HPDE6-E6E7 (cell line): ENCODE measurements around the gene GLTP.
A peak's percentile ranks its signal among the peaks of the same experiment; 100 is the strongest.

Source experiments
- DNase-seq: peaks from one replicate; pipeline ENCODE4 v3.0.0; 2011; ENCODE audit warnings: missing footprints; ENCODE audit errors: extremely low spot score

Gene GLTP

GRCh38 chr12:109842021-109842420 is 38.3 kb downstream of the GLTP start:
- no peak for DNase-seq

- no peak for DNase-seq
These were observed 39.0 kb downstream of the GLTP start for GRCh38 chr12:109841356-109841755.

GRCh38 chr12:109840305-109841074 is 39.9 kb downstream of the GLTP start:
- peak; percentile 73 for DNase-seq

DNA sequence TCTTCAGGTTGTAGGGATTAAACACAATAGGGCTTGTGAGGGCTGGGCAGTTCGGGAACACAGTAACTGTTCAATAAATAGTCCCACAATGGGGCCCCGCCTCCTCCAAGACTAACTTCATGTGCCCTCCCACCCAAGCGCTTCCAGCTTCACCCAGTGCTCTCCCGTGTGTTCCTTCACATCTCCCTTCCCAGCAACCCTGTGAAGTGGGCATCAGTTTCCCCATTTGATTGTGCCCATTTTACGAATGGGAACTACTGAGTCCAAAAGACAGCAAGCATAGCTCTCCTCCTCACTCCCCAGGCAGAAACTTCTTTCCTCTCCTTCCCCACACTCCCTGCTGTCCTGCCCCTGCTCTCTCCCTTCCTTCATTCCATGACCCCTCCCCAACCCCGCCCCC is 40.9 kb downstream of the GLTP start:
- DNase-seq: no peak

DNA sequence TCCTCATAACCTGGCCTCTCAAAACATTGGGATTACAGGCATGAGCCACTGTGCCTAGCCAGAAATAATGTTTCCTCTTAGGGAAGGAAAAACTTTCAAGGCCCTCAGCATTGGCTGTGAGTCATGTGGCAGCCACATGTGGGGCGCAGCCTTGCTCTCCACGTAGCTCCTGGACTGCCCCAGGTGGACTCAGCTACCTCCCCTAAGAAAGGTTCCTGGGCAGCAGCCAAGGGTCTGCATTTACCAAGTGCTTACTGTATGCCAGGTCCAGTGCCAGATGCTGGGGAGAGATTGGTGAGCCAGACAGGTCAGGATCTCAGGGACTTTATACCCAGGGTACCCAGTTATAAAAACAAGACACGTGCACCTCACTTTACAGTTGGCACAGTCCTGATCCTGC is 43.4 kb downstream of the GLTP start:
- DNase-seq: peak; percentile 43

GRCh38 chr12:109835827-109836226 is 44.5 kb downstream of the GLTP start:
- no peak for DNase-seq

DNA sequence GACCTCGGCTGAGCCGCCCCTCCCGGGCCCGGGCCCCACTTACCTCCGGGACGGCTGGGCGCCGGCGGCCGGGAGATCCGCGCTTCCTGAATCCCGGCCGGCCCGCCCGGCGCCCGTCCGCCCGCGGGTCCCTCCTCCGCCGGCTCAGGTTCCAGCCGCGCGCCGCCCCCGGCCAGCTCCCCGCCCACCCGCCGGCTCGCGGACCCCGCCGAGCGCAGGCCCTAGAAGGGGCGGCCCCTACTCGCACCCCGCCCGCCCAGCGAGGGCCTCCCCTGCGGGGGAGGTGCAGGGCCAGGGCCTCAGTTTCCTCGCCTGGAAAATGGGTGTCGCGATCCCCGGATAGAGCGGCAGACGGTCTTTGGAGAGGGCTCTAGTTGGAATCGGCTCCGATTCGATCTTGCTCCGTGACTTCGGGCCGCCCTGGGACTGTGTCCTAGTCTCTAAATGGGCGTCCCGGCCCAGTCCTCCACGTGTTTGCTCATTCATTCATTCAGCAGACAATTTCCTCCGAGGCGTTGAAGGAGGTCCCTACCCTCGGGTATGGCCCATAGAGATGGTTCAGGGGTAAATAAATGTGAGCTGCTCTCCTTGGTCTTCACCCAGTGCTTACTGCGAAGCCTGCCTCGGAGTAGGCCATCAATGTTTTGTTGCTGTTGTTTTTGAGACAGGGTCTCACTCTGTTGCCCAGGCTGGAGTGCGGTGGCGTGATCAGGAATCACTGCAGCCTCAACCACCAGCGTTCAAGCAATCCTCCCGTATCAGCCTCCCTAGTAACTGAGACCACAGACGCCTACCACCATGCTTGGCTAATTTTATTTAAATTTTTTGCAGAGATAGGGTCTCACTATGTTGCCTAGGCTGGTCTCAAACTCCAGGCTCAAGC is 46.8 kb downstream of the GLTP start, which contains the start of gene TRPV4:
Gene TRPV4 (minus strand): TSS at position 92 of the 883 bp plus-strand sequence. CDS start 18,602 bp downstream, outside the sequence.
- no peak for DNase-seq

- DNase-seq: no peak
These were observed 47.6 kb downstream of the GLTP start for GRCh38 chr12:109832541-109833306.

DNA sequence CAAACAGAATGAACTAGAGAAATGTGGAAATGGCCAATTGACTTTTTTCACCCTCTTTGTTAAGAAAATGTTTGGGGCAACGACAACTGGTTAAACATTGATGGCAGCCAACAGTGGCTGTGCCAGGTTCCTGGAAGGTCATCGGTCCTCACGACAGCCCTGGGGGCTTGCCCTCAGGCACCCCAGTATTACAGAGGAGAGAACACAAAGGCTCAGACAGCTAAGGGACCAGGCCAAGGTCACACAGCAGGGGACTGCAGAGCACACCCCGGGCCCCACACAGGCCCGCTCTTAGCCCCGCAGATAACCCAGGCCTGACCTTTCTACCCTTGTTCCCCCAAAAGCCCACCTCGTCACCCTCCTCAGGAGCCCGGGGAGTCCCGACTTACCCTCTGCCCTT is 48.4 kb downstream of the GLTP start:
- DNase-seq: no peak

GRCh38 chr12:109831365-109831764 is 49.0 kb downstream of the GLTP start:
- DNase-seq: no peak

DNA sequence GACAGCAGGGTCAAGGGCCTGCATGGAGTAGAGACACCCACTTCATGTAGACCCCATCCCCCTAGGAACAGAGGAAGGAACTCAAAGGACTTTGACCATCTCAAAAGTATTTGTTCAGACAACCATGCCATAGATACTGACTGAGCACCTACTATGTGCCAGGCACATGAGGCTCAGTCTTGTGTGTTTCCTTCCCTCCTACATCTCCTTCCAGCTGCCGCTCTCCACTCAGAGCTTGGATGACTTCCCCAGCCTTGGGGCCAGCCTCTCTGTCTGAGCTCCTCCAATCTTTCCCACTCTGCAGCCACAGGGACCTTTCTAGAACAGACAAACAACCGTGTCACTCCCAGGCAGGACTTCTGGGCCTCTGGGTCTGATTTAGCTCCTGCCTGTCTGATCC is 49.6 kb downstream of the GLTP start:
- no peak for DNase-seq

DNA sequence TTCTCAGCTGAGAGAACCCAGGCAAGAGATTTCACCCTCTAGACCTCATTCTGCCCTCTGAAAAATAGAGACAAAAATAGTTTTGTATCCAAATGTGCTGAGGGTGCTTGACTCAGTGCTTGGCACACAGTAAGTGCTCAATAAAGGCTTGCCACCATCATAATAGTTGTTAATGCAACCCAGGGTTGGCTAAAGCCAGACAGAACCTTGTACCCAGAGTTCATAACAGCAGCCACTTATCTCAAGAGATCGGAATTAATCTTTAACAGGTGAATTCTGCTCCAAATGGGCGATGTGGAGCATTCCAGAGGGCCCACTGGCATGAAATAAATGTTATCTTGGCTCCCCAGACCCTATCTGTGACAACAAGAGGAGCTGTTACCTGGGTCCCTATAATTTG is 50.1 kb downstream of the GLTP start:
- DNase-seq: no peak

DNA sequence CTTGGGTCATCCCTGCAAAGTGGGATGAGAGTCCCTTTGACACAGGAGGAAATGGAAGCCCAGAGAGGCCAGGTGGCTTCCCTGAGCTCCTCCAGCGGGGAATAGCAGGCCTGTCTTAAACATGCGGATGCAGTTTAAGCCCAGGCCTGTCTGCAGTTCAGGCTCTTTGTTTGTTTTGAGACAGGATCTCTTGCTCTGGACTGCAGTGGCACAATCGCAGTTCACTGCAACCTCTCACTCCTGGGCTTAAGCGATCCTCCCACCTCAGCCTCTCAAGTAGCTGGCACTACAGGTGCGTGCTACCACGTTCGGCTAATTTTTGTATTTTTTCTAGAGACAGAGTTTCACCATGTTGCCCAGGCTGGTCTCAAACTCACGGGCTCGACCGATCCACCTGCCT is 50.7 kb downstream of the GLTP start:
- no peak for DNase-seq

DNA sequence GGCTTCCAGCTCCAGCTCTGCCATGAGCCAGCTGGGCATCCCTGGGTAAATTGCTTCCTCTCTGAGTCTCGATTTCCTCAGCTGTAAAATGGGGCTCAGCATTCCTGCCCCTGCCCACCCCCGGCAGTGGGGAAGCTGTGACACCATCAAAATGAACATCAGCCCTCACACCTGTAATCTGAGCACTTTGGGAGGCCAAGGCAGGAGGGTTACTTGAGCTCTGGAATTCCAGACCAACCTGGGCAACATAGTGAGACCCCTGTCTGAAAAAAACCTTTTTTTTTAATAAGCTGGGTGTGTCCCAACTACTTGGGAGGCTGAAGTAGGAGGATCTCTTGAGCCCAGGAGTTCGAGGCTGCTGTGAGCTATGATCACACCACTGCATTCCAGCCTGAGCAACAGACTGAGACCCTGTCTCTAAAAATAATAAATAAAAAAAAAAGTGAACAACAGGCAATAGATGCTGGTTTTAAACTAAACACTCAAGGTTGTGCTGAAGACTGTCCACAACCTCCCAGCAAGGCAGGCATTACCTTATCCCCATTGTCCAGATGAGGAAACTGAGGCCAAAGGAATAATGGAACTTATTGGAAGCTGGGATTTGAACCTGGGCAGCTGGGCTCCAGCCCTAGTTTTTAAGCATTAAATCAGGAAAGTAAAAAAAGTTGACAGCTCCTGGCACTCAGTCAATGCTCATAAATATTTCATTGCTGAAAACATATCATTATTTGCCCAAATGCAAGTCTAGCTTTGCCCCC is 51.4 kb downstream of the GLTP start:
- DNase-seq: no peak

GRCh38 chr12:109827566-109828550 is 52.5 kb downstream of the GLTP start:
- no peak for DNase-seq

- DNase-seq: no peak
These were observed 53.3 kb downstream of the GLTP start for GRCh38 chr12:109827080-109827479.

GRCh38 chr12:109824731-109825130 is 55.6 kb downstream of the GLTP start:
- no peak for DNase-seq

DNA sequence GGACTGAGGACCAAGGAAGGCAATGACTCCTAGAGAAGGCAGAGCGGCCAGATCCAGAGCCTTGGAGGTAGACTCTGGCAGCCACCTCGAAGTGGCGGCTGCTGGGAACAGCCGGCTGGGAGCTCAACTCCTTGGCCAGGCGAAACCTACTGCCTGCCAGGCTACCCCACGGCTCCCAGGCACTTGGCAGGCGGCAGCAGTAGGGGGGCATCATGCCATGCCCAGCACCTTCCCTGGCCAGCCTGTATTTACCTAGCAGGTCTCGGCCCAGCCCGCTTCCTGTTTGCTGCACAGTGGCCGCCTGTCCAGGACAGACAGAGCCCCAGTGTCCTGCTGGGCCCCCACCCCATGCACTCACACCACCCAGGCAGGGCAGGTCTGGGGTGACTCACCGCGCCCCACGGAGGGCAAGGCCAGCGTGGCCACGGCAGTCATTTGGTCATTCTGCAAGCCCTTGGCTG is 57.4 kb downstream of the GLTP start:
- DNase-seq: no peak

GRCh38 chr12:109822416-109822815 is 57.9 kb downstream of the GLTP start:
- DNase-seq: no peak

DNA sequence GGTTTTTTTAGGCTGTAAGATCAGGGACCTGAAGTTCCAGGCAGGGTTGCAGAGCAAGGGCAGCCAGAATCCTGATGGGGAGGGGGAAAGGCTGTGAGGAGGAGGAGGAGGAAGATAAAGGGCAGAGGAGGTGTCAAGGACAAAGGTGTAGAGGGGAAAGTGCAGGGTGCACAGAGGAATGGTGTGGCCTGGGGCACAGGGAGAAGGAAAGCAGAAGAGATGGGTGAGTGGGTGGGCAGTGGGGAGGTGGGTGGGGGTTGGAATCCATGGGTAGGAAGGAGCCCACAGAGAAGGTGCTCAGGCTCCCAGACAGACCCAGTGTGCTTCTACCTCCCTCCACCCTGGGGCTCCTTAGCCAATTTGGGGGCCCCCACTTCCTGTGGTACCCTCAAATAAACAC is 58.4 kb downstream of the GLTP start:
- DNase-seq: no peak
